B cell (primary cell): ENCODE data around the gene KLHL18. TPM values are rescaled to one million over a fixed set of nuclear protein-coding genes. Genes with fewer than 3 reads are reported as not detected.
A peak's percentile ranks its signal among the peaks of the same experiment; 100 is the strongest.

Experiments
- ATAC-seq: fragments of 200-7000 bp; cut with Tn5 transposase; one replicate; pipeline ENCODE4 v1.10.0; 2021; ENCODE audit warnings: low read depth, mild to moderate bottlenecking, moderate number of reproducible peaks, moderate library complexity
- CTCF ChIA-PET: fragments of 350-600 bp; sonication (Branson Sonifier 250); formaldehyde crosslinking; loops from one replicate; lab custom pipeline; 2021; ENCODE audit warnings: antibody characterized with exemption, inconsistent platforms; lab: Charles Lee
- POLR2A ChIA-PET: fragments of 350-600 bp; sonication (Branson Sonifier 250); formaldehyde crosslinking; loops from one replicate; lab custom pipeline; 2021; ENCODE audit warnings: antibody characterized with exemption; lab: Charles Lee
- DNase-seq: peaks from one replicate; pipeline ENCODE4 v3.0.0; 2013
- H2AFZ ChIP-seq: 2 replicates; pipeline ENCODE4 v1.6.1; 2012; ENCODE audit warnings: mild to moderate bottlenecking, low read depth, low read length; ENCODE audit not compliant: insufficient read depth, poor library complexity, severe bottlenecking
- H3K27ac ChIP-seq, 2 donors: 1 replicate in 1 of 2; 2 replicates in 1 of 2; pipeline ENCODE4 v1.5.1; 2012 to 2013; ENCODE audit warnings: low read length in 2 of 2, mild to moderate bottlenecking in 2 of 2, moderate library complexity in 1 of 2
- H3K27me3 ChIP-seq, 4 experiments: fragments of 200-600 bp in 1 of 4; sonication (generic) in 1 of 4; replicated peaks in 1 of 4; 1 replicate in 2 of 4; 2 replicates in 2 of 4; pipeline versions ENCODE4 v1.6.1 to v1.7.0; 2013 to 2016; ENCODE audit warnings: low read length in 3 of 4, mild to moderate bottlenecking in 2 of 4, mixed read lengths in 1 of 4, moderate library complexity in 1 of 4; ENCODE audit not compliant: insufficient read depth in 4 of 4, control insufficient read depth in 3 of 4; ENCODE audit errors: control extremely low read depth in 1 of 4
- H3K36me3 ChIP-seq, 2 experiments: replicated peaks in 1 of 2; 1 replicate in 1 of 2; 2 replicates in 1 of 2; pipeline versions ENCODE4 v1.6.1 to v1.7.1; 2013; ENCODE audit warnings: low read length in 1 of 2; ENCODE audit not compliant: insufficient read depth in 2 of 2, control insufficient read depth in 1 of 2; ENCODE audit errors: control extremely low read depth in 1 of 2, extremely low read depth in 1 of 2
- H3K4me1 ChIP-seq, 2 donors: fragments of 200-600 bp in 1 of 2; sonication (generic) in 1 of 2; 1 replicate in 1 of 2; 2 replicates in 1 of 2; pipeline versions ENCODE4 v1.5.1 to v1.6.1; 2013 to 2017; ENCODE audit warnings: low read length in 2 of 2; ENCODE audit not compliant: control insufficient read depth in 2 of 2, insufficient read depth in 2 of 2
- H3K4me2 ChIP-seq: replicated peaks from 2 replicates; pipeline ENCODE3; 2012; ENCODE audit warnings: mild to moderate bottlenecking, low read depth, low read length; ENCODE audit not compliant: poor library complexity, severe bottlenecking
- H3K4me3 ChIP-seq, 5 experiments: fragments of 200-600 bp in 1 of 5; sonication (generic) in 1 of 5; 1 replicate in 3 of 5; 2 replicates in 2 of 5; pipeline versions ENCODE4 v1.5.1 to v1.7.0; 2011 to 2016; ENCODE audit warnings: low read length in 4 of 5, mild to moderate bottlenecking in 4 of 5, low read depth in 2 of 5, control low read depth in 1 of 5, moderate library complexity in 1 of 5; ENCODE audit not compliant: insufficient read depth in 1 of 5; ENCODE audit errors: control extremely low read depth in 1 of 5, extremely low read depth in 1 of 5
- H3K79me2 ChIP-seq: fragments of 200-600 bp; sonication (generic); one replicate; pipeline ENCODE4 v1.6.0; 2016; ENCODE audit warnings: low read length; ENCODE audit not compliant: control insufficient read depth, insufficient read depth
- H3K9ac ChIP-seq: fragments of 200-600 bp; sonication (generic); 2 replicates; pipeline ENCODE4 v1.6.1; 2017; ENCODE audit warnings: mild to moderate bottlenecking, low read length, moderate library complexity
- H3K9me3 ChIP-seq, 3 donors: one replicate each; pipeline versions ENCODE4 v1.6.1 to v1.7.1; 2013; ENCODE audit warnings: low read length in 2 of 3; ENCODE audit not compliant: control insufficient read depth in 2 of 3, insufficient read depth in 1 of 3; ENCODE audit errors: control extremely low read depth in 1 of 3
- H4K20me1 ChIP-seq: 2 replicates; pipeline ENCODE4 v1.6.0; 2012; ENCODE audit warnings: mild to moderate bottlenecking, low read length; ENCODE audit not compliant: insufficient read depth, control insufficient read depth, poor library complexity, severe bottlenecking
- H3K27ac Mint-ChIP-seq: one replicate; pipeline ENCODE4 v1.8.0; 2021; ENCODE audit warnings: mixed read lengths
- H3K27me3 Mint-ChIP-seq: one replicate; pipeline ENCODE4 v1.8.0; 2021; ENCODE audit warnings: mixed read lengths
- H3K4me1 Mint-ChIP-seq: one replicate; pipeline ENCODE4 v1.8.0; 2021; ENCODE audit warnings: mixed read lengths
- H3K4me3 Mint-ChIP-seq: one replicate; pipeline ENCODE4 v1.8.0; 2021; ENCODE audit warnings: mixed read lengths
- H3K9me3 Mint-ChIP-seq: one replicate; pipeline ENCODE4 v1.8.0; 2022; ENCODE audit warnings: mixed read lengths; ENCODE audit not compliant: insufficient read depth
- EZH2 ChIP-seq: IDR thresholded peaks from 2 replicates; pipeline ENCODE4 v1.6.1; 2012; ENCODE audit warnings: borderline replicate concordance, low read depth, mild to moderate bottlenecking, moderate library complexity, low read length; ENCODE audit not compliant: insufficient read depth, poor library complexity, severe bottlenecking
- WGBS: methylation state at CpG from one replicate; pipeline ENCODE4 v1.1.5; 2013; ENCODE audit warnings: missing lambda C conversion rate; ENCODE audit not compliant: insufficient coverage; 5-methylcytosine and 5-hydroxymethylcytosine counted together
- intact Hi-C: fragments of 100-400 bp; cut with micrococcal nuclease; formaldehyde crosslinking; loops from one replicate; pipeline ENCODE4 v1.10.0; 2022
- polyA minus RNA-seq: library from RNA; depleted of rRNA, polyadenylated mRNA; stranded (reverse); fragments of >200 nt; gene quantifications from 2 replicates; pipeline ENCODE4 v1.2.3, GENCODE V29; 2012
- polyA plus RNA-seq: library from polyadenylated mRNA; depleted of rRNA; stranded (reverse); fragments of >200 nt; gene quantifications from 2 replicates; pipeline ENCODE4 v1.2.3, GENCODE V29; 2012
- total RNA-seq, 2 donors: library from RNA; stranded (reverse); fragments of 120-200 nt in 1 of 2; gene quantifications; 1 replicate in 1 of 2; 2 replicates in 1 of 2; pipeline versions ENCODE4 v1.2.3 to v1.2.4, GENCODE V29; 2013 to 2022
- TF ChIP-seq, protein P1 (sequence below): fragments of 200-600 bp; IDR thresholded peaks from one replicate; pipeline ENCODE4 v1.8.0; 2022; ENCODE audit warnings: antibody characterized with exemption, mild to moderate bottlenecking

KLHL18 gene
- total RNA-seq, result 30.9 and 33.0 TPM in 2 replicates
- total RNA-seq (2013), result 14.0 TPM
- polyA plus RNA-seq, result 34.5 and 50.8 TPM in 2 replicates
- 26.0 and 27.0 TPM in 2 replicates for polyA minus RNA-seq

DNA sequence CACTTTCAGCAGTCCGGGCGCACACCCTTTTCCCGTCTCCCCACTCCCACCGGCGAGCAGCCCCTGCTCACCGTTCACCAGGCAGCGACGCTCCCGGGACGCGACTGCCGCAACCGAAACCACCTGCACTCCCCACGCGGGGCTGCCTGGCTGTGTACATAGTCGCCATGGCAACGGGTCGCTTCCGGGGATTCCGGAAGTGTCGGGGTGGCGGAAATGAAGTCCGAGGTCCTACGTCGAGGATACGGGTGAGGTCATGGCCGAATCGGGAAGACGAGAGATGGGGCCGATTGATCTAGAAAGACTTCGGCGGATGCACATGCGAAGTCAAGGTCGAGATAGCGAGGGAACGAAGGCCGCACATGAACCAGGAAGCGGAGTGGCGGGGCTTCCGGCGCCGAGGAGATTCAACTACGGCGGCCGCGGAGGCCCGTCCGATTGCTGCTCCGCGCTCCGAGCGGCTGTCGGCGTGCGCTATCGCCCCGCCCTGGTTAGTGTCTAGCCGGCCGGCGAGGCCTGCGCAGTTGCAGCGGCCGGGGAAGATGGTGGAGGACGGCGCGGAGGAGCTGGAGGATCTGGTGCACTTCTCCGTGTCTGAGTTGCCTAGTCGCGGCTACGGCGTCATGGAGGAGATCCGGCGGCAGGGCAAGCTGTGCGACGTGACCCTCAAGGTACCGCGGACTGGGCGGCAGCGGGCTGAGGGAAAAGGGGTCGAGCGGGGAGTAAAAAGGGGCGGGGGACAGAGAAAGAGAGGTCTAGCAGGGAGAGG is at the start of gene KLHL18, which contains the start of gene KIF9:
Gene KLHL18 (plus strand): TSS at position 521 of the 769 bp plus-strand sequence. CDS start 22 bp downstream, at position 543.
Gene KIF9 (minus strand): TSS at position 376 of the 769 bp plus-strand sequence. CDS start 5,425 bp downstream, outside the sequence.
- ChIA-PET POLR2A (interaction anchor here (0.6 to 1.6 kb wide), 6 partner anchors 13 to 273 kb away, joined by 3 to 9 read pairs (median 6); partner anchors contain the start of gene SETD2), CTCF (interaction anchor here (1.2 to 2.7 kb wide), 4 partner anchors 9 to 794 kb away, joined by 3 to 11 read pairs (median 6); no protein-coding TSS in a partner anchor)
- TF ChIP-seq, protein P1, sequence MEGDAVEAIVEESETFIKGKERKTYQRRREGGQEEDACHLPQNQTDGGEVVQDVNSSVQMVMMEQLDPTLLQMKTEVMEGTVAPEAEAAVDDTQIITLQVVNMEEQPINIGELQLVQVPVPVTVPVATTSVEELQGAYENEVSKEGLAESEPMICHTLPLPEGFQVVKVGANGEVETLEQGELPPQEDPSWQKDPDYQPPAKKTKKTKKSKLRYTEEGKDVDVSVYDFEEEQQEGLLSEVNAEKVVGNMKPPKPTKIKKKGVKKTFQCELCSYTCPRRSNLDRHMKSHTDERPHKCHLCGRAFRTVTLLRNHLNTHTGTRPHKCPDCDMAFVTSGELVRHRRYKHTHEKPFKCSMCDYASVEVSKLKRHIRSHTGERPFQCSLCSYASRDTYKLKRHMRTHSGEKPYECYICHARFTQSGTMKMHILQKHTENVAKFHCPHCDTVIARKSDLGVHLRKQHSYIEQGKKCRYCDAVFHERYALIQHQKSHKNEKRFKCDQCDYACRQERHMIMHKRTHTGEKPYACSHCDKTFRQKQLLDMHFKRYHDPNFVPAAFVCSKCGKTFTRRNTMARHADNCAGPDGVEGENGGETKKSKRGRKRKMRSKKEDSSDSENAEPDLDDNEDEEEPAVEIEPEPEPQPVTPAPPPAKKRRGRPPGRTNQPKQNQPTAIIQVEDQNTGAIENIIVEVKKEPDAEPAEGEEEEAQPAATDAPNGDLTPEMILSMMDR, result no peak
- no peak for TF ChIP-seq EZH2
- H2AFZ ChIP-seq, result peak within 1 kb of the TSS; percentile 91
- WGBS, result under 1% methylated on average over 82 of the region's 82 CpGs
- Mint-ChIP-seq H3K27me3 (no peaks in the 10 kb centered on the region), H3K9me3 (no peaks in the 10 kb centered on the region), H3K4me3 (peak within 1 kb of the TSS; percentile 99), H3K27ac (peak within 1 kb of the TSS; percentile 100), H3K4me1 (peaks cover 45% of the 10 kb centered on the region)
- H3K4me3 ChIP-seq, result peak within 1 kb of the TSS; percentile 74 to 98 (median 89)
- intact Hi-C loops, result loop anchor here (1.0 to 5.0 kb wide), 9 partner anchors 9 to 500 kb away; partner anchors contain the start of genes CCDC12, ELP6, SCAP and SETD2
- H3K4me1 ChIP-seq, result peaks cover 33 to 49% of the 10 kb centered on the region in 2 donors
- peaks cover 0 to 9% of the 10 kb centered on the region in 2 experiments for H3K36me3 ChIP-seq
- peak within 1 kb of the TSS; percentile 95 for H3K4me2 ChIP-seq
- ATAC-seq, result peak; percentile 85
- peak; percentile 100 for DNase-seq
- no peaks in the 10 kb centered on the region for H3K27me3 ChIP-seq
- H3K9me3 ChIP-seq, result no peaks in the 10 kb centered on the region
- peaks cover 10% of the 10 kb centered on the region for H4K20me1 ChIP-seq
- peaks cover 45% of the 10 kb centered on the region for H3K79me2 ChIP-seq
- H3K27ac ChIP-seq, result peak within 1 kb of the TSS; percentile 99
- H3K9ac ChIP-seq, result peak within 1 kb of the TSS; percentile 100

DNA sequence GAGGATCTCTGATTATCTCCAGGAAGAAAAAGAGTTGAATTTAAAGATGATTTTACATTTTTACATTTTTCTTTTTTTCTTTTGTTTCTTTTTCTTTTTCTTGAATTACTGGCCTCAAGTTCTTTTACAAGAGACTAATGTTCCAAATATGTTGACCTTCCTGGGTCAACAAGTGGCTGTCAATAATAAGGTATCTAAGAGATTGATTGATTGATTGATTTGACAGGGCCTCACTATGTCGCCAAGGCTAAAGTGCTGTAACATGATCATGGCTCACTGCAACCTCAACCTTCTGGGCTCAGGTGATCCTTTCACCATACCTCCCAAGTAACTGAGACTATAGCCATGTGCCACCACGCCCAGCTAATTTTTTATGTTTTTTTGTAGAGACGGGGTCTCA is 44.7 kb upstream of the KLHL18 start:
- H3K4me2 ChIP-seq, result no peak overlapping the region
- Mint-ChIP-seq H3K4me1 (no peaks in the 10 kb centered on the region), H3K27me3 (no peaks in the 10 kb centered on the region), H3K4me3 (no peak overlapping the region), H3K27ac (no peak overlapping the region), H3K9me3 (no peaks in the 10 kb centered on the region)
- ATAC-seq (no peak), DNase-seq (no peak)
- no peak overlapping the region for H3K27ac ChIP-seq
- no peaks in the 10 kb centered on the region for H3K79me2 ChIP-seq
- ChIA-PET CTCF (no interaction called here), POLR2A (no interaction called here)
- H3K27me3 ChIP-seq, result no peaks in the 10 kb centered on the region
- intact Hi-C loops, result no loop called here
- no peak for TF ChIP-seq EZH2
- TF ChIP-seq, protein P1, result no peak
- H3K36me3 ChIP-seq, result no peaks in the 10 kb centered on the region
- no peak overlapping the region for H2AFZ ChIP-seq
- no peak overlapping the region for H3K9ac ChIP-seq
- H4K20me1 ChIP-seq, result no peaks in the 10 kb centered on the region
- H3K4me1 ChIP-seq, result no peaks in the 10 kb centered on the region
- no CpG with 5 or more reads among the region's 3 CpGs for WGBS
- H3K9me3 ChIP-seq, result no peaks in the 10 kb centered on the region
- no peak overlapping the region for H3K4me3 ChIP-seq
